Measurements from ENCODE around the gene ALDH4A1. TPM values are rescaled to one million over a fixed set of nuclear protein-coding genes. Genes with fewer than 3 reads are reported as not detected.

ALDH4A1 gene
- total RNA-seq, 1 experiment from 2014 or later = 18.4 TPM

DNA sequence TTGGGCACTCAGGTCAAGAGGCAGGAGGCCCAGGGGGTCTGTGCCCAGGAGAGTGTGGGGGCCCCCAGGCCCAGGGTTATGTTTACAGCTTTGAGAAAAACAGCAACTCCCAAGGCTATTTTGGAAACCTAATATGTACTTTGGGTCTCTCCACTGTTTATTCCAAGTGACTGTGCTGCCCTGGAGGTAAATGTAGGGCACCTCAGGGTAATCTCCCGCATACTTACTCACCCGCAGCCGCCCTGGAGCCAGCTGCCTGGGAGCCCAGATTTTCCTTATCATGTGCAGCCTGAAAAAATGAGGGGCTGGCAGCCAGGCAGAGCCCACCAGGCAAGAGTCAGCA, 34.1 kb upstream of the ALDH4A1 start:
- Histone ChIP-seq H3K27me3 (replicated peaks; ENCODE audit: insufficient read depth, low read depth, low read length, poor library complexity) (no peaks in the 10 kb centered on the region), H3K4me1 (ENCODE audit: insufficient read depth, low read length, poor library complexity, severe bottlenecking) (peaks cover 16% of the 10 kb centered on the region), H3K4me3 (ENCODE audit: low read depth, low read length, poor library complexity, severe bottlenecking) (no peak overlapping the region), H3K36me3 (ENCODE audit: insufficient read depth, low read length, poor library complexity, severe bottlenecking) (no peaks in the 10 kb centered on the region), H3K9me3 (ENCODE audit: low read depth, low read length, poor library complexity, severe bottlenecking) (no peaks in the 10 kb centered on the region), H3K27ac (ENCODE audit: low read depth, low read length, poor library complexity, severe bottlenecking) (no peak overlapping the region)
- BruUV-seq (replicated peaks) = no TSS peak
- POLR2A ChIA-PET (ENCODE audit: low non-redundant PET) = no interaction called here
- intact Hi-C loops (cut with micrococcal nuclease; ENCODE audit: unreplicated experiment) = no loop called here
- no peak for TF ChIP-seq EZH2 (IDR thresholded peaks at IDR 0.05; ENCODE audit: borderline replicate concordance, low read depth, low read length, poor library complexity, severe bottlenecking)
- TF ChIP-seq, protein P1, sequence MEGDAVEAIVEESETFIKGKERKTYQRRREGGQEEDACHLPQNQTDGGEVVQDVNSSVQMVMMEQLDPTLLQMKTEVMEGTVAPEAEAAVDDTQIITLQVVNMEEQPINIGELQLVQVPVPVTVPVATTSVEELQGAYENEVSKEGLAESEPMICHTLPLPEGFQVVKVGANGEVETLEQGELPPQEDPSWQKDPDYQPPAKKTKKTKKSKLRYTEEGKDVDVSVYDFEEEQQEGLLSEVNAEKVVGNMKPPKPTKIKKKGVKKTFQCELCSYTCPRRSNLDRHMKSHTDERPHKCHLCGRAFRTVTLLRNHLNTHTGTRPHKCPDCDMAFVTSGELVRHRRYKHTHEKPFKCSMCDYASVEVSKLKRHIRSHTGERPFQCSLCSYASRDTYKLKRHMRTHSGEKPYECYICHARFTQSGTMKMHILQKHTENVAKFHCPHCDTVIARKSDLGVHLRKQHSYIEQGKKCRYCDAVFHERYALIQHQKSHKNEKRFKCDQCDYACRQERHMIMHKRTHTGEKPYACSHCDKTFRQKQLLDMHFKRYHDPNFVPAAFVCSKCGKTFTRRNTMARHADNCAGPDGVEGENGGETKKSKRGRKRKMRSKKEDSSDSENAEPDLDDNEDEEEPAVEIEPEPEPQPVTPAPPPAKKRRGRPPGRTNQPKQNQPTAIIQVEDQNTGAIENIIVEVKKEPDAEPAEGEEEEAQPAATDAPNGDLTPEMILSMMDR (conservative IDR thresholded peaks at IDR 0.05; ENCODE audit: low read depth, low read length) = no peak
- CTCF ChIA-PET = no interaction called here
- DNase-seq (ENCODE audit: low spot score) = no peak

- no peak overlapping the region for H3K4me3 ChIP-seq (ENCODE audit: low read depth, low read length, poor library complexity, severe bottlenecking)
- ChIA-PET POLR2A (ENCODE audit: low non-redundant PET) (no interaction called here), CTCF (no interaction called here)
- no TSS peak for BruUV-seq (replicated peaks)
- TF ChIP-seq EZH2 (IDR thresholded peaks at IDR 0.05; ENCODE audit: borderline replicate concordance, low read depth, low read length, poor library complexity, severe bottlenecking) = no peak
- TF ChIP-seq, protein P1 (conservative IDR thresholded peaks at IDR 0.05; ENCODE audit: low read depth, low read length) = no peak
- H3K36me3 ChIP-seq (ENCODE audit: insufficient read depth, low read length, poor library complexity, severe bottlenecking) = no peaks in the 10 kb centered on the region
- H3K27me3 ChIP-seq (replicated peaks; ENCODE audit: insufficient read depth, low read depth, low read length, poor library complexity) = no peaks in the 10 kb centered on the region
- intact Hi-C loops (cut with micrococcal nuclease; ENCODE audit: unreplicated experiment) = no loop called here
- no peak for DNase-seq (ENCODE audit: low spot score)
- H3K4me1 ChIP-seq (ENCODE audit: insufficient read depth, low read length, poor library complexity, severe bottlenecking) = no peaks in the 10 kb centered on the region
- H3K9me3 ChIP-seq (ENCODE audit: low read depth, low read length, poor library complexity, severe bottlenecking) = no peaks in the 10 kb centered on the region
- H3K27ac ChIP-seq (ENCODE audit: low read depth, low read length, poor library complexity, severe bottlenecking) = no peak overlapping the region
Measured at GRCh38 chr1:18934205-18935000, 32.0 kb upstream of the ALDH4A1 start.

- no peak overlapping the region for H3K4me3 ChIP-seq (ENCODE audit: low read depth, low read length, poor library complexity, severe bottlenecking)
- POLR2A ChIA-PET (ENCODE audit: low non-redundant PET) = no interaction called here
- CTCF ChIA-PET = interaction anchor here (0.6 kb wide), 1 partner anchor 693 kb away, joined by 19 read pairs; no protein-coding TSS in a partner anchor
- DNase-seq (ENCODE audit: low spot score) = no peak
- no peak for TF ChIP-seq EZH2 (IDR thresholded peaks at IDR 0.05; ENCODE audit: borderline replicate concordance, low read depth, low read length, poor library complexity, severe bottlenecking)
- TF ChIP-seq, protein P1 (conservative IDR thresholded peaks at IDR 0.05; ENCODE audit: low read depth, low read length) = no peak
- H3K27ac ChIP-seq (ENCODE audit: low read depth, low read length, poor library complexity, severe bottlenecking) = no peak overlapping the region
- H3K4me1 ChIP-seq (ENCODE audit: insufficient read depth, low read length, poor library complexity, severe bottlenecking) = peaks cover 7% of the 10 kb centered on the region
- no peaks in the 10 kb centered on the region for H3K27me3 ChIP-seq (replicated peaks; ENCODE audit: insufficient read depth, low read depth, low read length, poor library complexity)
- no TSS peak for BruUV-seq (replicated peaks)
- no peaks in the 10 kb centered on the region for H3K36me3 ChIP-seq (ENCODE audit: insufficient read depth, low read length, poor library complexity, severe bottlenecking)
- H3K9me3 ChIP-seq (ENCODE audit: low read depth, low read length, poor library complexity, severe bottlenecking) = no peaks in the 10 kb centered on the region
- intact Hi-C loops (cut with micrococcal nuclease; ENCODE audit: unreplicated experiment) = no loop called here
Measured at GRCh38 chr1:18932879-18933278, 30.5 kb upstream of the ALDH4A1 start.
